Hepatocyte (in vitro differentiated cells): ENCODE results near the gene SLC12A5.

Experiments
- CTCF ChIP-seq: fragments of 200-600 bp; sonication (generic); IDR thresholded peaks from 2 replicates; pipeline ENCODE4 v1.5.1; 2016; ENCODE audit warnings: antibody characterized with exemption, mild to moderate bottlenecking; ENCODE audit not compliant: poor library complexity
- EZH2 ChIP-seq: fragments of 200-600 bp; sonication (generic); IDR thresholded peaks from 2 replicates; pipeline ENCODE4 v1.6.1; 2016; ENCODE audit warnings: antibody characterized with exemption, mild to moderate bottlenecking, borderline replicate concordance
- EZH2phosphoT487 ChIP-seq: fragments of 200-600 bp; sonication (generic); IDR thresholded peaks from one replicate; pipeline ENCODE4 v1.6.1; 2018; ENCODE audit warnings: antibody characterized with exemption, mild to moderate bottlenecking, low read depth, moderate library complexity; ENCODE audit not compliant: unreplicated experiment, severe bottlenecking

- TF ChIP-seq CTCF (no peak), EZH2phosphoT487 (no peak), EZH2 (no peak)
Observed at GRCh38 chr20:46010491-46011391, 18.3 kb upstream of the SLC12A5 start.
